LNCaP clone FGC (cell line): Measurements from ENCODE around the gene SYT7.

Experiments used
- DNase-seq: peaks from one replicate; pipeline ENCODE4 v3.0.0-alpha.2; 2011; ENCODE audit warnings: low read depth
- H3K4me3 ChIP-seq: 2 replicates; pipeline ENCODE4 v1.5.1; 2011; ENCODE audit warnings: mild to moderate bottlenecking, low read depth, low read length, control low read depth
- TF ChIP-seq, protein P1 (sequence below): IDR thresholded peaks from 2 replicates; pipeline ENCODE4 v1.5.1; 2012; ENCODE audit warnings: mild to moderate bottlenecking; ENCODE audit not compliant: control insufficient read depth, insufficient read depth; ENCODE audit errors: extremely low read depth

The SYT7 gene

DNA sequence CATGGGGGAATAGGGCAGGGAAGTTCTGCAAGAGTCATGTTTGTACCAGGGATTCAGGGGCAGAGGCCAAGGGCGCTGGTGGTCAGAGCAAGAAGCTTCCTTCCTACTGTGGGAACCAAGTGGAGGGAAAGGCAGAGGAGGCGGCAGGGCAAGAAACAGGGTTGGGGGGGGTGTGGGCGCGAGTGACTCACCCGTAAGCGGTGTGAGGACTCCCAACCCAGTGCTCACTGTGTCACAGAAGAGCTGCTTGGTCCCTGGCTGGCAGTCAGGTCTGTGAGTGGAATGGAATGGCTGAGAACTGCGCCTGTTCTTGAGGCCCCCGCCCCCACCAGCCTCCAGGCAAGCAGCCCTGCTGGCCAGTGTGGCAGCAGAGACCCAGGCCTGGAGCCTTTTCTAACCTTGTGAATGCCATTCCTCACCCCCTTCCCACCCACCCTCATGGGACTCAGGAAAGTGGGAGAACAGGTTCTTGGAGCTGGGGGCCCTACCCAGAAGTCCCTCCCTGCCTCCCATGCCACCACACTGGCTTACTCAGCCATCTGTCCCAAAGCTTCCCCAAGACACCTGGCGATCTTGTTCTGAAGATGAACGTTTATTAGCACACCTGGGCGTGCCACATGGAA is 67.6 kb downstream of the SYT7 start:
- H3K4me3 ChIP-seq, result no peak overlapping the region
- TF ChIP-seq, protein P1, sequence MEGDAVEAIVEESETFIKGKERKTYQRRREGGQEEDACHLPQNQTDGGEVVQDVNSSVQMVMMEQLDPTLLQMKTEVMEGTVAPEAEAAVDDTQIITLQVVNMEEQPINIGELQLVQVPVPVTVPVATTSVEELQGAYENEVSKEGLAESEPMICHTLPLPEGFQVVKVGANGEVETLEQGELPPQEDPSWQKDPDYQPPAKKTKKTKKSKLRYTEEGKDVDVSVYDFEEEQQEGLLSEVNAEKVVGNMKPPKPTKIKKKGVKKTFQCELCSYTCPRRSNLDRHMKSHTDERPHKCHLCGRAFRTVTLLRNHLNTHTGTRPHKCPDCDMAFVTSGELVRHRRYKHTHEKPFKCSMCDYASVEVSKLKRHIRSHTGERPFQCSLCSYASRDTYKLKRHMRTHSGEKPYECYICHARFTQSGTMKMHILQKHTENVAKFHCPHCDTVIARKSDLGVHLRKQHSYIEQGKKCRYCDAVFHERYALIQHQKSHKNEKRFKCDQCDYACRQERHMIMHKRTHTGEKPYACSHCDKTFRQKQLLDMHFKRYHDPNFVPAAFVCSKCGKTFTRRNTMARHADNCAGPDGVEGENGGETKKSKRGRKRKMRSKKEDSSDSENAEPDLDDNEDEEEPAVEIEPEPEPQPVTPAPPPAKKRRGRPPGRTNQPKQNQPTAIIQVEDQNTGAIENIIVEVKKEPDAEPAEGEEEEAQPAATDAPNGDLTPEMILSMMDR, result no peak
- DNase-seq, result no peak

DNA sequence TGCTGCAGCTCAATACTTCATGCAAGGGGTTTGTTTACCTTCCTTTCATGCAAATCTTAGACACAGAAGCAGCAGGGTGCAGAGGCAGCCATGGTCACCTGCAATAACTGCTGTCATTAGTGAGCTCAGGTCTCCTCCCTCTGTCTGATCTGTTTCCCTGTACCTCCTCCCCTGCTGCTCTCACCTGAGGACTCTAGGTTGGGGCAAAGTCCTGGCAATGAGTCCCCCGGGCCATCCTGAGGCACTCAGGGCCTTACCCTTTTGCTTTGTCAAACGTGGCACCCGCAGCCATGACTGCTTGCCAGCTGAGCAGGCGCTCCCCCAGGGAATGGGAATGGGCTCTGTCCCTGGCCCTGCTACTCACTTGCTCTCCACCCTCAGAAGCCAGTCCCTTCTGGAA is 68.4 kb downstream of the SYT7 start:
- DNase-seq, result no peak
- TF ChIP-seq, protein P1, result no peak
- no peak overlapping the region for H3K4me3 ChIP-seq

DNA sequence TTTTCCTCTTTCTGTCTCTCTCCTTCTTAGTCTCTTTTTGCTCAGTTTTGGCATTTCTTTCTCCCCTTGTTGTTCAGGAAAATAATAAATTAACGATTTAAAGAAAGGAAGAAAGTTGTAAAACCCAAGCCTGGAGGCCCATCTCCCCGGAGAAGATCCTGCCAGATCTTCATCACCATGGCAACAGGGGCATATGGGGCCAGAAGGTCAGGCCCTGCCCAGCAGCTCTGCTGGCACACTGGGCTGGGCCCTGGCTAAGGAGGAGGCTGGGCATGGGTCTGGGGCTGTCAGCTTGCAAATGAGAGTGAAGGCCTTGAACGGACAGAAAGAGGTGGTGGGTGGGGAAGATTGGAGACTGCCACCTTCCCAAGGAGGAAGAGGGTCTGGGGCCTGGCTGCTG is 69.5 kb downstream of the SYT7 start:
- DNase-seq, result no peak

DNA sequence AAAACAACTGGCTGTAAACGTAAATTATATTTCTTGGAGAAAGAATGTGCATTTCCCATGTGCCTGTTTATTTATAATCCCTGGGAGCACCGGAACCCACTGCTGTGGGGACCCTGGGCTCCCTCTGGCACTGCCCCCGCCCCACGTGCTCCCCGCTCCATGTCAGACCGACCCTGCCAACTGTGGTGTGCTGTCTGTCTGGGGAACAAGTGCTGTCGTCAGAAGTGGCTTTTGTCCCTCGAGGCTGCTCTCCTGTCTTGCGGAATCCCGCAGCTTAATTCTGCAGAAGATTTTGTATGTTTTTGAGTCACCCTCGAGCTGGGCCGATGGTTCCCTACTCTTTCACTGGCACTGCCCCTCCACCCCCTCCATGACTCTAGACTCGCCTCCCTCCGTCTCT is 69.9 kb downstream of the SYT7 start:
- TF ChIP-seq, protein P1, result no peak
- no peak overlapping the region for H3K4me3 ChIP-seq
- DNase-seq, result no peak

More for the DNA sequence above, 69.5 kb downstream of the SYT7 start:
- TF ChIP-seq, protein P1, result no peak
- no peak overlapping the region for H3K4me3 ChIP-seq

DNA sequence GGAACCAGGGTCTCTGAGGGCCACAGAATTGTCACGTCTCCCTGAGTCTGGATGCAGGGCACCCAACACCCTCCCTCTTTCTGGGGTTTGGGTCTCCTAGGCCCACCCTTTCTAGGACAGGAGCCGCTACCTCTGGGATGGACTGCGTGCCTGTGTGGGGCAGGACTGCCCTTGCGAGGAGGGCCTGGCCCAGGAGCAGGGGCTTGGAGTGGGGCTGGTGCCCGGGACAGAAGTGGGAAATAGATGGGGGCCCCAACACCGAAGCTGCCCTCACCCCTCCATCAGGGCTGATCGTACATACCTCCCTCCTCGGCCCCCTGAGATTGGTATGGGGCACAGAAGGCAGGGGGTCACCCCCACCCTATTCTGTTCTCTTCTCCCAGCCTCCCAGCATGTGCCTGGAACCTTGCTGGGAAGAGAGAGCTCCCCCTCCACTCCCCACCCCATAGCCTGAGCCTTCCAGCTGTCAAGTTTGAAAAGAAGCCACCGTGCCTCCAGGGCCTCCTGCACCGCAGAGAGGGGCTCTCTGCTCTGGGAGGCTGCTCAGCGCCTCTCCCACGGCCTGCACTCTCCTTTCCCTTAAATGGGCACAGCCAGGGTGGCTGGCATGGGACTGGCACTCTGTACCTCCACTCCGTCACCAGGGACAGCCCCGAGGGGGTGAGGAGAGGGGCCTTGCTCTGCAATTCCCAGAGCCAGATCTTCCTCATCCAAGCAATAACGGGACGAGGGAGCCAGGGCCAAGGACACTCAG is 70.5 kb downstream of the SYT7 start:
- DNase-seq, result no peak
- TF ChIP-seq, protein P1, result no peak
- no peak overlapping the region for H3K4me3 ChIP-seq

DNA sequence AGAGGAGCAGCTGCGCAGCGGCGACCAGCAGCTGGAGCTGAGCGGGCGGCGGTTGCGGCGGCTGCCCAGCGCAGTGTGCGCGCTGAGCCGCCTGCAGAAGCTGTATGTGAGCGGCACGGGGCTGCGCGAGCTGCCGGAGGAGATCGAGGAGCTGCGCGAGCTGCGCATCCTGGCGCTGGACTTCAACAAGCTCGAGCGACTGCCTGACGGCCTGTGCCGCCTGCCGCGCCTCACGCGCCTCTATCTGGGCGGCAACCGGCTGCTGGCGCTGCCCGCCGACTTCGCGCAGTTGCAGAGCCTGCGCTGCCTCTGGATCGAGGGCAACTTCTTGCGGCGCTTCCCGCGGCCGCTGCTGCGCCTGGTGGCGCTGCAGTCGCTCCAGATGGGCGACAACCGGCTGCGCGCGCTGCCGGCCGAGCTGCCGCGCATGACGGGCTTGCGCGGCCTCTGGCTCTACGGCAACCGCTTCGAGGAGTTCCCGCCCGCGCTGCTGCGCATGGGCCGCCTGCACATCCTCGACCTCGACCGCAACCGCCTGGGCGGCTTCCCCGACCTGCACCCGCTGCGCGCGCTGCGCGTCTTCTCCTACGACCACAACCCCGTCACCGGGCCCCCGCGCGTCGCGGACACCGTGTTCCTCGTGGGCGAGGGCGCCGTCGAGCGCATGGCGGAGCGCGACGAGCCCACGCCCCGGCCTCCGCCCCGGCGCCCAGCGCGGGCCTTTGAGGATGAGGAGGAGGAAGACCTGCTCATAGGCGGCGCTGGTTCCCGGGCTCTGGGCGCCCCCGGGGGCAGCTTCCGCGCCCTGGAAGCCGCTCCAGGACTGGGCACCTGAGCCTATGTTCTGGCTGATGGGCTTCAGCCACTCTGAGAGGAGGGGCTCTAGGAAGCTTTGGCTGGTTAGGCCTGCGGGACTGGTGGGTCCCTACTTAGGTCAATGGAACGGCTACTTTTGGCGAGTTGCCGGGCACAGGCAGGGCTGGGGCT is 71.5 kb downstream of the SYT7 start:
- peak overlapping the region; percentile 32; the same call in 1 of the 2 replicates for H3K4me3 ChIP-seq
- TF ChIP-seq, protein P1, result peak; percentile 78
- DNase-seq, result peak; percentile 65
